H1 (cell line): ENCODE results near the gene NUP210L. TPM values are rescaled to one million over a fixed set of nuclear protein-coding genes. Genes with fewer than 3 reads are reported as not detected.

ENCODE experiments used
- CREB1 ChIP-seq: IDR thresholded peaks from 2 replicates; pipeline ENCODE4 v1.6.1; 2012; ENCODE audit warnings: inconsistent platforms
- RFX5 ChIP-seq: IDR thresholded peaks from 2 replicates; pipeline ENCODE4 v1.6.1; 2011; ENCODE audit warnings: low read depth, low read length, improper control_type of control experiment, borderline replicate concordance
- SIN3A ChIP-seq, 2 experiments: IDR thresholded peaks in 1 of 2; conservative IDR thresholded peaks in 1 of 2; 2 replicates each; pipeline ENCODE4 v1.6.1; 2011 to 2012; ENCODE audit warnings: low read length in 2 of 2, improper control_type of control experiment in 1 of 2, low read depth in 1 of 2, mild to moderate bottlenecking in 1 of 2
- SP1 ChIP-seq: IDR thresholded peaks from 2 replicates; pipeline ENCODE4 v1.6.1; 2011; ENCODE audit warnings: low read depth, low read length
- polyA plus RNA-seq, 7 experiments: library from polyadenylated mRNA; depleted of rRNA in 3 of 7; stranded (reverse) in 5 of 7; unstranded in 2 of 7; fragments of >200 nt in 5 of 7; fragments of 200-250 nt in 2 of 7; gene quantifications; 1 replicate in 5 of 7; 2 replicates in 1 of 7; 4 replicates in 1 of 7; pipeline versions ENCODE4 v1.2.1 to v1.2.3, GENCODE V29; 2011 to 2013; ENCODE audit warnings: missing spikeins in 2 of 7, mixed read lengths in 2 of 7
- total RNA-seq: library from RNA; stranded (reverse); fragmentation: NEBNext Ultra II Directional; extraction: Animal tissue kit (Norgen Biotek cat#: 25700); gene quantifications from 2 replicates; pipeline ENCODE4 v1.2.1, GENCODE V29; 2021

Gene NUP210L
- total and polyA plus RNA-seq, 2 of the 8 experiments (the other 6 are each of a cell fraction or from before 2014, with no cell fraction given), result not detected

GRCh38 chr1:153985941-153986761 is 168.7 kb downstream of the NUP210L start, which contains the start of gene RAB13 (continued):
- TF ChIP-seq SP1 (no peak), RFX5 (no peak), CREB1 (no peak), SIN3A (conservative IDR thresholded peaks at IDR 0.05 in 1 of 2, IDR thresholded peaks at IDR 0.05 in 1 of 2; ENCODE audit: low read depth in 1 of 2, low read length in 2 of 2) (peak in 1 of 2 experiments; percentile 51; a peak in 1 of 4 replicates)
